Ectodermal cell (in vitro differentiated cells): Measurements from ENCODE around the gene BBX.

Experiments used
- H3K27ac ChIP-seq: 2 replicates; pipeline ENCODE4 v1.7.0; 2013; ENCODE audit warnings: mild to moderate bottlenecking, low read depth, low read length; ENCODE audit not compliant: insufficient read depth, poor library complexity, severe bottlenecking
- H3K27me3 ChIP-seq: 2 replicates; pipeline ENCODE4 v1.7.0; 2013; ENCODE audit warnings: mild to moderate bottlenecking, low read length; ENCODE audit not compliant: insufficient read depth, control insufficient read depth, poor library complexity, severe bottlenecking
- H3K36me3 ChIP-seq: one replicate; pipeline ENCODE4 v1.7.0; 2013; ENCODE audit warnings: low read length; ENCODE audit not compliant: control insufficient read depth, insufficient read depth
- H3K4me1 ChIP-seq: one replicate; pipeline ENCODE4 v1.7.0; 2013; ENCODE audit warnings: low read length; ENCODE audit not compliant: control insufficient read depth, insufficient read depth
- H3K4me3 ChIP-seq: 2 replicates; pipeline ENCODE4 v1.7.0; 2013; ENCODE audit warnings: low read depth, low read length, control low read depth; ENCODE audit not compliant: insufficient read depth
- H3K9me3 ChIP-seq: 2 replicates; pipeline ENCODE4 v1.7.0; 2013; ENCODE audit warnings: mild to moderate bottlenecking, low read length, moderate library complexity; ENCODE audit not compliant: control insufficient read depth
- WGBS, 2 experiments: methylation state at CpG; one replicate each; pipeline ENCODE4 v1.1.7; 2013; ENCODE audit warnings: missing lambda C conversion rate in 2 of 2; 5-methylcytosine and 5-hydroxymethylcytosine counted together

The BBX gene

DNA sequence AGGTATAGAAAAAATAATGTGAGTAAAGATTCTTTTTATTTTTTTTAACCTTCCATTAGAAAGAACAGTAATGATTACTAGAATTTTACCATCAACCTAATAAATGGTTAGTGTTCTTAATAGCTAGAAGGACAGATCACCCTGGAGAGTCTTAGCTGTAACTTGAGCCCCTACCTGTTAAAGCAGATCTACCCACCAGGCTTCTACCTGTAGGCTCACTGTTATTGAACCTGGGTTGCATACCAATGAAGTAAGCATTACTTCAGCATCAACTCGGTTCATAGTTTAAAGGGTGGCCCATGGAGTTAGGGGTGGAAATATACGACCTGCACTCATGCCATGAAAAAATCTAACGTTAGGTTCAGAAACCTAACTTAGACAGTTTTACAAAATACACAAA lies 280.4 kb downstream of the BBX start:
- Histone ChIP-seq H3K36me3 (peaks cover 35% of the 10 kb centered on the region), H3K27me3 (no peaks in the 10 kb centered on the region), H3K27ac (no peak overlapping the region), H3K9me3 (no peaks in the 10 kb centered on the region), H3K4me1 (no peaks in the 10 kb centered on the region), H3K4me3 (no peak overlapping the region)
- WGBS, 2 experiments = 91 to 96% methylated on average over 3 of the region's 3 CpGs

DNA sequence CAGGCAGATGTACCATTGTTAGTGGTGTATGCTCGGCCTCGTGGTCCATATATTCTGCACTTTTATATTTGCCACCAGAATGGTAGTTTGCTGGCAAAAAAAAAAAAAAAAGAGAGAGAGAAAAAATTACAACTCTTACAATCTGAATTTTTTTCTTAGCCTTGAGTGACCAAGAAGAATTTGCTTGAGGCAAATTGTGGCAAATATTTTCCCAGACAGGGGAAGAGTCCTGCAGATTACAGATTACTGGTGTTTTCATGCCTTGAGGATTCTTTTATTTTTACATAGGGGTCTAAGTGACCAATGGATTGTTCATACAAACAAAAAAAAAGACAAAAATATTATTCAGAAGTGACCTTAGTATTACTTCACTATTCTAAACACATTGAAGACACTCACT lies 283.3 kb downstream of the BBX start:
- no peaks in the 10 kb centered on the region for H3K9me3 ChIP-seq
- H3K27ac ChIP-seq = no peak overlapping the region
- peaks cover 24% of the 10 kb centered on the region for H3K36me3 ChIP-seq
- no peaks in the 10 kb centered on the region for H3K27me3 ChIP-seq
- H3K4me1 ChIP-seq = no peaks in the 10 kb centered on the region
- 91% methylated on average over 2 of the region's 2 CpGs; no CpG with 5 or more reads in 1 of the 2 experiments for WGBS, 2 experiments
- H3K4me3 ChIP-seq = no peak overlapping the region

DNA sequence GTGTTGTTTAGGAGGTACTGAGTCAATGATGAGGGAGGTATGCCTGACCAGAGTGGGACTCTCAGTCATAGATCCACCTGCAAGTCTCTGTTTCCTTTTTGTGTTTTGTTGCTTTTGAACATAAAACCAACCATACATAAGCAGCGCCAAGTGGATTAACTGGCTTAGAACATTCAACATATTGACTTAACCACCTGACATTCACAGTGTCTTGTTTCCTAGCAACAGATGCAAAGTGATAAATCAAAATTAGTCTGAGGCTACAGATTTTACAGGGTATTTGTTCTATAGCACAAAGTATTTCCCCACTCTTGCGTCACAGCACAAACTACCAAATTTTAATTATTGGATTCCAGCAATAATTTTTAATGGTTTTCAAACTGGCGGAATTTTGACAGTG lies 283.8 kb downstream of the BBX start:
- Histone ChIP-seq H3K27ac (no peak overlapping the region), H3K27me3 (no peaks in the 10 kb centered on the region), H3K4me1 (no peaks in the 10 kb centered on the region), H3K9me3 (no peaks in the 10 kb centered on the region), H3K36me3 (peaks cover 22% of the 10 kb centered on the region), H3K4me3 (no peak overlapping the region)
- 87 to 96% methylated on average over 3 of the region's 3 CpGs for WGBS, 2 experiments

DNA sequence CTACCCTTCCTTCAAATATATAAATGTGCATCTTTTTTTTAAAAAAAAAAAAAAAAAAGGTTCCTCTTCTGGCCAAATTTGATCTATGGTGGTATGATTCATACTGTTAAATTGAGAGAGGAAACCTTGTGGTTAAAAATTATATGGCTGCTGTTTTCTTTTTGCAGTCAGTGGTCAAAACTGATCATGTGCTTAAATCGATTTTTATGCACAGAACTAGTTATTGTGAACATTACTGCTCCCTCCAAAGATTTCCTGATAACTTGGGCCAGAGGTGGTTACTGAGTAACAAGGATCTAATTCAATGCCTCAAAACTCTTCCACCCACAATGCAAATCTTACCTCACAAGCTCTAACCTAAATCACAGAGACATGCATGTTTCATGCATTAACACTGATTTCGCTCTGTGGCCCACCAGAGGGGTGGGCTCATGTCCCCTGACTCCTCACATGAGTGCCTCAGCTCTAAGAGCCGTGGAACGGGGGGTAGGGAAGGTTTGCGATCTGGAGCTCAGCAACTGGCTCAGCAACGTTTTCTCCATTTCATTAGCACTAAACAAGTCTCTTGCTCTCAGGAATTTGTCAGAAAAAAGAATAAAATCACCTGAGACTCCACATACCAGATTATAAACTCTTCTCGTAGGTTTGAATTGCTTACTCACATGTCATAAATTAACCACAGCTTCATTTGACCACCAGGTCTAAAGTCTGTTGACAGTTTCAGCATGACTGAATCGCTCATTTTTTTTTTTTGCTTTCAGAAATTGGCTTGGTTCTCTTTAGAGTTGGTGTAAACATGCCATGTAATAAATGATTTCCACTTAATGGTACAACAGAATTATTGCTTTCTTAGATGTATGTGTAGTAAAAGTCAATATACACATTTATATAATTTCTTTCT lies 287.7 kb downstream of the BBX start:
- peaks cover 10% of the 10 kb centered on the region for H3K36me3 ChIP-seq
- no peaks in the 10 kb centered on the region for H3K4me1 ChIP-seq
- no peaks in the 10 kb centered on the region for H3K27me3 ChIP-seq
- H3K4me3 ChIP-seq = no peak overlapping the region
- H3K27ac ChIP-seq = no peak overlapping the region
- H3K9me3 ChIP-seq = no peaks in the 10 kb centered on the region
- 94 to 96% methylated on average over 8 of the region's 8 CpGs for WGBS, 2 experiments

DNA sequence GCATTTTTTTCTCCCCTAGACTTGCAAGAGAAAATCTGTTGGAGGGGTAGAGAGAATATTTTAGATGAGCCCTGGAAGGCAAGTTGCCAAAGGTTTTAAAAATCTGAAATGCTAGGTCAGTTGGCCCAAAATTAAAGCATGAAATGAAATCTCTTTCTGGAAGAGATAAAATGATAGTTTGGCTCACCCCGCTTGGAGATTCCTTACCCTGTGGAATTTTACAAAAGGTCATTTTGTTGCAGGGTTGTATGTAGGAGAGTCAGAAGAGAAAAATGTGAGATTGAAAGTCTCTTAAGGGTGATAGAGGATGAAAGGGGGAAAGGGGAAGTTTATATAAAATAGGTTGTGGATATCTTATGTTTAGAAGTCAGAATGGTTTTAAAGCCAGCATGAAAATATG lies 290.3 kb downstream of the BBX start:
- 95 to 100% methylated on average over 1 of the region's 1 CpG for WGBS, 2 experiments
- Histone ChIP-seq H3K9me3 (no peaks in the 10 kb centered on the region), H3K4me1 (no peaks in the 10 kb centered on the region), H3K27ac (no peak overlapping the region), H3K27me3 (no peaks in the 10 kb centered on the region), H3K4me3 (no peak overlapping the region), H3K36me3 (no peaks in the 10 kb centered on the region)

DNA sequence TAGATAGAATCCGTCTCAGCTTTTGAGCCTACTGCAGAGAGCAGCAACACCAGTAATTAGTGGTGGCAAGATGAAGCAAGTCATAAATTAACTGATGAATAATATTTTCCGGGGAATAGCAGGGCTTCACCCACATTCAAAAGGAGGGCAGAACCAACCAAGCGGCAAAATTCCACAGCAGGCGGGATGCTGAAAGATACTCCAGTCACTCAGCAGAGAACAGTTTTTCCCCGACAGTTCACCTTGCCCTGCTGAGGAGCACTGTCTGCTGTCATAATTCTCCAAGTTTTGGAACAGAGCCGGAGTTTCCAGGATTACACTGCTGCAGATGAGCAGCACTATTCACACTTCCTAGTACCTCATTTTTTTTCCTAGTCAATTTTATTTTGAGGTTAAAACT lies 293.3 kb downstream of the BBX start:
- WGBS, 2 experiments = 91 to 93% methylated on average over 6 of the region's 6 CpGs
- Histone ChIP-seq H3K9me3 (no peaks in the 10 kb centered on the region), H3K4me1 (no peaks in the 10 kb centered on the region), H3K27me3 (no peaks in the 10 kb centered on the region), H3K27ac (no peak overlapping the region), H3K36me3 (no peaks in the 10 kb centered on the region), H3K4me3 (no peak overlapping the region)

DNA sequence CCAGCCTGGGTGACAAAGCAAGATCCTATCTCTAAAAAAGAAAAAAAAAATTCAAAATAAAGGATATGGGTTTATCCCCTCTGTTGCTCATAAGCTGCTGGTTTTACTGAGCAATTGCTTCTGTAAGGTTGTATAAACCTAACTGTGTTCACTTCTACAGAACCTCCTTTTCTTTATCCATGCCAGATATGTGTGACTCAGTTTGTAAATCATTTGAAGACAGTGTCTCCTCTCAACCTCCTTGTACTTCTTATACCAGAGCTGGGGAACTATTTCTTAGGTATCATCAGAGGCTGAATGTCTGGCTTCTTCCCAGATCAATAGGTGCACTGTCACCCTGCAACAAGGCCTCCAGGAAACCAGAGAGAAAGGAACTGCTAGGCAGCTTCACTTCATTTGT lies 294.3 kb downstream of the BBX start:
- H3K27ac ChIP-seq = no peak overlapping the region
- H3K4me3 ChIP-seq = no peak overlapping the region
- H3K9me3 ChIP-seq = no peaks in the 10 kb centered on the region
- no peaks in the 10 kb centered on the region for H3K36me3 ChIP-seq
- H3K27me3 ChIP-seq = no peaks in the 10 kb centered on the region
- H3K4me1 ChIP-seq = no peaks in the 10 kb centered on the region

DNA sequence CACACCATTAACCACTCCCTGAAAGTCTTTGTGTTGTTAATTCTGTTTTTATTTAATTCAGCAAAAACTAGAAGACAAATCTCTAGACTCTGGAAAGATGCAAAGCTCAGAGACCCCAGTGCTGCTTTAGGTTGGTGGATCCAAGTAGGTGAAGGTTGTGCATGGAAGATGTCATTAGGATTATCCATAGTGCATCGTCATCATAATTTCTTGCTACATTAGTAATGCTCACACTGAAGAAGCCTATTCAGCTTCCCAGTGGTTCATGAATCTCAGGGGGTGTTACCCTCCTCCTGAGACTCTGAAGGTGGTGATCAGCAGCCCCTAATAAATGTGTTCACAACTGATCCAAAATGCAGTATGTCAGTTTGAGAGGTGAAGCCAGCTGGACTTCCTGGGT lies 295.3 kb downstream of the BBX start:
- H3K4me1 ChIP-seq = no peaks in the 10 kb centered on the region
- no peaks in the 10 kb centered on the region for H3K27me3 ChIP-seq
- H3K27ac ChIP-seq = no peak overlapping the region
- H3K9me3 ChIP-seq = no peaks in the 10 kb centered on the region
- 90 to 100% methylated on average over 1 of the region's 1 CpG for WGBS, 2 experiments
- no peaks in the 10 kb centered on the region for H3K36me3 ChIP-seq
- H3K4me3 ChIP-seq = no peak overlapping the region

DNA sequence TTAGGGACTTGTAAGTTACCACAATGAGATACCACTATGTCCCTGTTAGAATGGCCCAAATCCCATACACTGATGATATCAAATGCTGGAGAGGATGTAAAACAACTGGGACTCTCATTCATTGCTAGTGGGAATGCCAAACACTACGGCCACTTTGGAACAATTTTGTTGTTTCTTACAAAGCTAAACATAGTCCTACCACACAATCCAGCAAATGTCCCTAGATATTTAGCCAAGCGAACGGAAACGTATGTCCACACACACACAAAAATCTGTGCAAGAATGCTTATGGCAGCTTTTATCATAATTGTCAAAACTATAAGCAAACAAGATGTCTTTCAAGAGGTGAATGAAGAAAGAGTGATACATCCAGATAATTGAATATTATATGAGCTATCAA lies 296.9 kb downstream of the BBX start:
- 96 to 99% methylated on average over 4 of the region's 4 CpGs for WGBS, 2 experiments
- Histone ChIP-seq H3K9me3 (no peaks in the 10 kb centered on the region), H3K4me3 (no peak overlapping the region), H3K27ac (no peak overlapping the region), H3K36me3 (no peaks in the 10 kb centered on the region), H3K27me3 (no peaks in the 10 kb centered on the region), H3K4me1 (no peaks in the 10 kb centered on the region)

DNA sequence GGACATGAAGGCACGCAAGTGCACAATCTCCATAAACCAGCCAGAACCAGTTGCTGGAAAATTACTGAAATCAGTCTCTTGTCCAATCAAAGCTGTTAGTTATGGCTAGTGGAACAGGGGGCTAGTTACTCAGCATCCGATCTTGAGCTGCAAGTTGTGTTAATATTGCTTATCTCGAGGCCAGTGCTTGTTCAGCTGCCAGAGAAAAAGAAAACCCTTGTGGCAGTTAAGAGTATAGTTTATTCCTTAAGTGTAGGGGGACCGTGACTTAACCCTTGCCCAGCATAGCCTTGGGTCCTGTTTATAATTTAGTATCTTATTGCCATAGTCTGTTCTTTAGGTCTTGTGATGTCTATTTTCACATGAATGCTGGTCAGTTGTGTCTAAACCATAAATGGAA lies 299.5 kb downstream of the BBX start:
- H3K27ac ChIP-seq = no peak overlapping the region
- no peaks in the 10 kb centered on the region for H3K4me1 ChIP-seq
- H3K4me3 ChIP-seq = no peak overlapping the region
- 91 to 94% methylated on average over 4 of the region's 4 CpGs for WGBS, 2 experiments
- no peaks in the 10 kb centered on the region for H3K36me3 ChIP-seq
- no peaks in the 10 kb centered on the region for H3K9me3 ChIP-seq
- no peaks in the 10 kb centered on the region for H3K27me3 ChIP-seq
